Upper lobe of right lung (tissue), 1 donor: Measurements from ENCODE around the gene ZMPSTE24. TPM values are rescaled to one million over a fixed set of nuclear protein-coding genes. Genes with fewer than 3 reads are reported as not detected.

Experiments used
- ATAC-seq: fragments of 200-7000 bp; cut with Tn5 transposase; one replicate; pipeline ENCODE4 v1.9.1; 2020; ENCODE audit warnings: mild to moderate bottlenecking, moderate library complexity
- DNase-seq: peaks from one replicate; pipeline ENCODE4 v3.0.0-alpha.2; 2020
- H3K27ac ChIP-seq: fragments of 200-600 bp; one replicate; pipeline ENCODE4 v1.8.0; 2022
- H3K27me3 ChIP-seq: fragments of 200-600 bp; one replicate; pipeline ENCODE4 v1.8.0; 2022; ENCODE audit warnings: mild to moderate bottlenecking
- H3K36me3 ChIP-seq: fragments of 200-600 bp; one replicate; pipeline ENCODE4 v1.8.0; 2022
- H3K4me1 ChIP-seq: fragments of 200-600 bp; one replicate; pipeline ENCODE4 v1.8.0; 2022
- H3K4me3 ChIP-seq: fragments of 200-600 bp; one replicate; pipeline ENCODE4 v1.8.0; 2022; ENCODE audit warnings: mild to moderate bottlenecking
- H3K9me3 ChIP-seq: fragments of 200-600 bp; one replicate; pipeline ENCODE4 v1.8.0; 2022
- CTCF ChIP-seq: fragments of 200-600 bp; IDR thresholded peaks from one replicate; pipeline ENCODE4 v1.8.0; 2022; ENCODE audit warnings: antibody characterized with exemption
- intact Hi-C: fragments of 100-400 bp; cut with DNase I; formaldehyde crosslinking; loops from one replicate; pipeline ENCODE4 v1.11.0; 2022
- total RNA-seq: library from RNA; stranded (reverse); fragmentation: NEBNext Ultra II Directional; extraction: Animal tissue kit (Norgen Biotek cat#: 25700); gene quantifications from one replicate; pipeline ENCODE4 v1.2.1, GENCODE V29; 2021
- donor health status: DM: no; HTN: yes; CAD: no; lungs with severe emphysema.

The ZMPSTE24 gene
- total RNA-seq, 1 donor from 2014 or later: 39.9 TPM

GRCh38 chr1:40276122-40276521, 18.1 kb downstream of the ZMPSTE24 start:
- H3K27ac ChIP-seq: no peak overlapping the region
- H3K27me3 ChIP-seq: no peaks in the 10 kb centered on the region
- intact Hi-C loops: no loop called here
- TF ChIP-seq CTCF: no peak
- H3K9me3 ChIP-seq: no peaks in the 10 kb centered on the region
- no peaks in the 10 kb centered on the region for H3K4me1 ChIP-seq
- no peak overlapping the region for H3K4me3 ChIP-seq
- peaks cover 63% of the 10 kb centered on the region for H3K36me3 ChIP-seq
- ATAC-seq: no peak
- DNase-seq: no peak

GRCh38 chr1:40281853-40282252, 23.8 kb downstream of the ZMPSTE24 start:
- Histone ChIP-seq H3K36me3 (peaks cover 63% of the 10 kb centered on the region), H3K4me1 (no peaks in the 10 kb centered on the region), H3K4me3 (no peak overlapping the region), H3K27ac (no peak overlapping the region), H3K27me3 (no peaks in the 10 kb centered on the region), H3K9me3 (no peaks in the 10 kb centered on the region)
- no peak for TF ChIP-seq CTCF
- DNase-seq (no peak), ATAC-seq (no peak)
- intact Hi-C loops: no loop called here

- Histone ChIP-seq H3K4me1 (no peaks in the 10 kb centered on the region), H3K36me3 (peaks cover 77% of the 10 kb centered on the region), H3K27me3 (no peaks in the 10 kb centered on the region), H3K27ac (no peak overlapping the region), H3K9me3 (no peaks in the 10 kb centered on the region), H3K4me3 (no peak overlapping the region)
- no peak for DNase-seq
- intact Hi-C loops: no loop called here
- no peak for ATAC-seq
- TF ChIP-seq CTCF: no peak
Observed at GRCh38 chr1:40291293-40291692, 33.3 kb downstream of the ZMPSTE24 start.

GRCh38 chr1:40299366-40300248, 41.6 kb downstream of the ZMPSTE24 start:
- DNase-seq: no peak
- Histone ChIP-seq H3K9me3 (no peaks in the 10 kb centered on the region), H3K36me3 (peaks cover under 1% of the 10 kb centered on the region), H3K27ac (no peak overlapping the region), H3K4me1 (no peaks in the 10 kb centered on the region), H3K4me3 (no peak overlapping the region), H3K27me3 (no peaks in the 10 kb centered on the region)
- intact Hi-C loops: no loop called here
- ATAC-seq: no peak
- TF ChIP-seq CTCF: no peak

GRCh38 chr1:40300249-40300567, 42.2 kb downstream of the ZMPSTE24 start:
- Histone ChIP-seq H3K9me3 (no peaks in the 10 kb centered on the region), H3K27me3 (no peaks in the 10 kb centered on the region), H3K27ac (no peak overlapping the region), H3K4me1 (no peaks in the 10 kb centered on the region), H3K4me3 (no peak overlapping the region), H3K36me3 (no peaks in the 10 kb centered on the region)
- intact Hi-C loops: no loop called here
- DNase-seq (no peak), ATAC-seq (no peak)
- no peak for TF ChIP-seq CTCF
